HepG2 (cell line): Measurements from ENCODE around the gene FOXS1. TPM values are rescaled to one million over a fixed set of nuclear protein-coding genes. Genes with fewer than 3 reads are reported as not detected.

Experiments
- BCL6 ChIP-seq: IDR thresholded peaks from 2 replicates; pipeline ENCODE4 v1.6.1; 2016; ENCODE audit warnings: missing genetic modification reagents, missing compliant biosample characterization
- JUNB ChIP-seq: sonication (generic); formaldehyde crosslinking; IDR thresholded peaks from 2 replicates; pipeline ENCODE4 v1.8.0; 2022; ENCODE audit warnings: missing genetic modification reagents, mild to moderate bottlenecking, borderline replicate concordance
- KDM5A ChIP-seq: fragments of 200-600 bp; sonication (generic); IDR thresholded peaks from 2 replicates; pipeline ENCODE4 v1.7.0; 2018; ENCODE audit warnings: antibody characterized with exemption, mild to moderate bottlenecking, low read length, borderline replicate concordance
- KLF9 ChIP-seq: IDR thresholded peaks from 2 replicates; pipeline ENCODE4 v1.6.1; 2016; ENCODE audit warnings: low read depth
- MAF1 ChIP-seq: sonication (generic); formaldehyde crosslinking; IDR thresholded peaks from 2 replicates; pipeline ENCODE4 v1.5.0; 2020; ENCODE audit warnings: missing genetic modification reagents, borderline replicate concordance
- NBN ChIP-seq: fragments of 450-650 bp; conservative IDR thresholded peaks from 2 replicates; pipeline ENCODE4 v1.6.1; 2017
- SIN3A ChIP-seq: IDR thresholded peaks from 2 replicates; pipeline ENCODE4 v1.6.1; 2011; ENCODE audit warnings: low read depth, mild to moderate bottlenecking, control low read depth, low read length, borderline replicate concordance
- ZNF441 ChIP-seq: sonication (generic); formaldehyde crosslinking; IDR thresholded peaks from 2 replicates; pipeline ENCODE4 v1.7.0; 2021; ENCODE audit warnings: missing genetic modification reagents, borderline replicate concordance
- ZNF546 ChIP-seq: sonication (generic); formaldehyde crosslinking; conservative IDR thresholded peaks from 2 replicates; pipeline ENCODE4 v1.8.1; 2023; ENCODE audit warnings: mild to moderate bottlenecking, missing genetic modification reagents
- ZNF780A ChIP-seq: sonication (generic); formaldehyde crosslinking; IDR thresholded peaks from 2 replicates; pipeline ENCODE4 v1.8.0; 2022; ENCODE audit warnings: mild to moderate bottlenecking, missing genetic modification reagents, moderate library complexity
- polyA plus RNA-seq, 8 experiments: library from polyadenylated mRNA; depleted of rRNA in 3 of 8; stranded (reverse) in 7 of 8; unstranded in 1 of 8; fragments of >200 nt; fragmentation: Illumina TruSeq in 4 of 8; extraction: Trizol in 4 of 8; gene quantifications; 2 replicates each; pipeline versions ENCODE4 v1.2.1 to v1.2.3, GENCODE V29; 2011 to 2016; ENCODE audit warnings: low read depth in 4 of 8, missing spikeins in 1 of 8, mixed read lengths in 1 of 8; ENCODE audit not compliant: insufficient read depth in 1 of 8
- total RNA-seq, 5 experiments: library from RNA; depleted of rRNA; stranded (reverse); fragments of >200 nt; fragmentation: Illumina TruSeq; extraction: Trizol; gene quantifications; 2 replicates each; pipeline ENCODE4 v1.2.3, GENCODE V29; 2016; ENCODE audit warnings: low read depth in 1 of 5
- TF ChIP-seq, protein P1 (sequence below), 2 experiments: fragments of 450-650 bp in 1 of 2; sonication (generic) in 1 of 2; formaldehyde crosslinking in 1 of 2; IDR thresholded peaks; 2 replicates each; pipeline versions ENCODE4 v1.6.1 to v1.8.0; 2016 to 2022; ENCODE audit warnings: antibody characterized with exemption in 1 of 2, mild to moderate bottlenecking in 1 of 2, missing genetic modification reagents in 1 of 2
- TF ChIP-seq, protein P2 (sequence below): sonication (generic); formaldehyde crosslinking; IDR thresholded peaks from 2 replicates; pipeline ENCODE4 v1.8.1; 2023; ENCODE audit warnings: missing genetic modification reagents, inconsistent platforms, borderline replicate concordance
- TF ChIP-seq, protein P3 (sequence below): sonication (generic); formaldehyde crosslinking; IDR thresholded peaks from 2 replicates; pipeline ENCODE4 v1.8.0; 2022; ENCODE audit warnings: mild to moderate bottlenecking, missing genetic modification reagents, moderate library complexity
- TF ChIP-seq, protein P4 (sequence below): sonication (generic); formaldehyde crosslinking; IDR thresholded peaks from 2 replicates; pipeline ENCODE4 v1.5.0; 2020; ENCODE audit warnings: missing genetic modification reagents, mild to moderate bottlenecking, borderline replicate concordance
- TF ChIP-seq, protein P5 (sequence below): sonication (generic); formaldehyde crosslinking; IDR thresholded peaks from 2 replicates; pipeline ENCODE4 v1.4.0; 2020; ENCODE audit warnings: mild to moderate bottlenecking, missing genetic modification reagents, borderline replicate concordance

The FOXS1 gene
- total and polyA plus RNA-seq, 2 of the 13 experiments (the other 11 are each of a cell fraction or from before 2014, with no cell fraction given): not detected

DNA sequence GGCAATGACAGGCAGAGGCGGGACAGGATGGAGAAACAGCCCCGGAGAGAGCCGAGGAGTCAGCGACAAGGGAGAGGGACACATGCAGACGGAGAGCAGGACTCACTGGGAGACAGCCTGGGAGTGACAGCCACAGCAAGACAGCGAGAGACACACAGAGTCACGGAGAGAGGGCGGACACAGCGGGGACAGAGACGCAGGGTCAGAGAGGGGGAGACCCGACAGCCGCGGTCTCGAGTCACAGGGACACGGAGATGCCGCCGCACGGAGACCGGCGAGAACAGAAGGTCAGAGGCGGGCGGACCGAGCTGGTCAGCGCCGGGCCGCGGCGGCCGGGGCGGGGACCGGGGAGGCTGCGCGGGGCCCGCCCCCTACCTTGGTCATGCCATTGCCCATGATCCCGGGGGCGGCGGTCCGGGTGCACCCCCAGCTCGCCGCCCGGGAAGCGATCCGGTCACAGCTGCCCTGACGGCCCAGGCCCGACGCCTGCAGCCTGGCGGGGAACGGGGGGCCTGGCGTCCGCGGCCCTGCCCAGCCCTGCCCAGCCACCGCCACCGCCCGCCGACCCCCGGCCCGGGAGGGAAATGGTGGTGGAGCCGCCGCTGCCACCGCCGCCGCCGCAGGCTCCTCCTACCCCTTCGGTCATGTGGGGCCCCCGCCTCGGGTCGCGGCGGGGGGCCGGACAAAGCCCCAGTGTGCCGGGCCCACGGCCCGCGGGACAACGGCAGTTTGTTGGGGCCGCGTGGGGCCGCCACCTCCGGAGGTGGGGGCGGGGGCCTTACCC is 24.7 kb upstream of the FOXS1 start, which contains the start of the genes DUSP15 and TTLL9 (continued):
- TF ChIP-seq, protein P1, sequence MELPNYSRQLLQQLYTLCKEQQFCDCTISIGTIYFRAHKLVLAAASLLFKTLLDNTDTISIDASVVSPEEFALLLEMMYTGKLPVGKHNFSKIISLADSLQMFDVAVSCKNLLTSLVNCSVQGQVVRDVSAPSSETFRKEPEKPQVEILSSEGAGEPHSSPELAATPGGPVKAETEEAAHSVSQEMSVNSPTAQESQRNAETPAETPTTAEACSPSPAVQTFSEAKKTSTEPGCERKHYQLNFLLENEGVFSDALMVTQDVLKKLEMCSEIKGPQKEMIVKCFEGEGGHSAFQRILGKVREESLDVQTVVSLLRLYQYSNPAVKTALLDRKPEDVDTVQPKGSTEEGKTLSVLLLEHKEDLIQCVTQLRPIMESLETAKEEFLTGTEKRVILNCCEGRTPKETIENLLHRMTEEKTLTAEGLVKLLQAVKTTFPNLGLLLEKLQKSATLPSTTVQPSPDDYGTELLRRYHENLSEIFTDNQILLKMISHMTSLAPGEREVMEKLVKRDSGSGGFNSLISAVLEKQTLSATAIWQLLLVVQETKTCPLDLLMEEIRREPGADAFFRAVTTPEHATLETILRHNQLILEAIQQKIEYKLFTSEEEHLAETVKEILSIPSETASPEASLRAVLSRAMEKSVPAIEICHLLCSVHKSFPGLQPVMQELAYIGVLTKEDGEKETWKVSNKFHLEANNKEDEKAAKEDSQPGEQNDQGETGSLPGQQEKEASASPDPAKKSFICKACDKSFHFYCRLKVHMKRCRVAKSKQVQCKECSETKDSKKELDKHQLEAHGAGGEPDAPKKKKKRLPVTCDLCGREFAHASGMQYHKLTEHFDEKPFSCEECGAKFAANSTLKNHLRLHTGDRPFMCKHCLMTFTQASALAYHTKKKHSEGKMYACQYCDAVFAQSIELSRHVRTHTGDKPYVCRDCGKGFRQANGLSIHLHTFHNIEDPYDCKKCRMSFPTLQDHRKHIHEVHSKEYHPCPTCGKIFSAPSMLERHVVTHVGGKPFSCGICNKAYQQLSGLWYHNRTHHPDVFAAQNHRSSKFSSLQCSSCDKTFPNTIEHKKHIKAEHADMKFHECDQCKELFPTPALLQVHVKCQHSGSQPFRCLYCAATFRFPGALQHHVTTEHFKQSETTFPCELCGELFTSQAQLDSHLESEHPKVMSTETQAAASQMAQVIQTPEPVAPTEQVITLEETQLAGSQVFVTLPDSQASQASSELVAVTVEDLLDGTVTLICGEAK (IDR thresholded peaks at IDR 0.05): no peak
- TF ChIP-seq, protein P1 (CRISPR knock-in tag; IDR thresholded peaks at IDR 0.05): no peak
- TF ChIP-seq SIN3A: peak; percentile 24; the same call in 1 of the 2 replicates
- TF ChIP-seq MAF1 (CRISPR knock-in tag): no peak
- no peak for TF ChIP-seq JUNB
- no peak for TF ChIP-seq NBN
- TF ChIP-seq KDM5A: no peak
- no peak for TF ChIP-seq BCL6 (CRISPR knock-in tag)
- TF ChIP-seq, protein P2, sequence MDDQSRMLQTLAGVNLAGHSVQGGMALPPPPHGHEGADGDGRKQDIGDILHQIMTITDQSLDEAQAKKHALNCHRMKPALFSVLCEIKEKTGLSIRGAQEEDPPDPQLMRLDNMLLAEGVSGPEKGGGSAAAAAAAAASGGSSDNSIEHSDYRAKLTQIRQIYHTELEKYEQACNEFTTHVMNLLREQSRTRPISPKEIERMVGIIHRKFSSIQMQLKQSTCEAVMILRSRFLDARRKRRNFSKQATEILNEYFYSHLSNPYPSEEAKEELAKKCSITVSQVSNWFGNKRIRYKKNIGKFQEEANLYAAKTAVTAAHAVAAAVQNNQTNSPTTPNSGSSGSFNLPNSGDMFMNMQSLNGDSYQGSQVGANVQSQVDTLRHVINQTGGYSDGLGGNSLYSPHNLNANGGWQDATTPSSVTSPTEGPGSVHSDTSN: no peak
- TF ChIP-seq, protein P3, sequence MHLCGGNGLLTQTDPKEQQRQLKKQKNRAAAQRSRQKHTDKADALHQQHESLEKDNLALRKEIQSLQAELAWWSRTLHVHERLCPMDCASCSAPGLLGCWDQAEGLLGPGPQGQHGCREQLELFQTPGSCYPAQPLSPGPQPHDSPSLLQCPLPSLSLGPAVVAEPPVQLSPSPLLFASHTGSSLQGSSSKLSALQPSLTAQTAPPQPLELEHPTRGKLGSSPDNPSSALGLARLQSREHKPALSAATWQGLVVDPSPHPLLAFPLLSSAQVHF: 0 out of 2 replicates have a peak, but pooled peaks have one; percentile 40
- TF ChIP-seq ZNF441 (CRISPR knock-in tag): no peak
- 0 out of 2 replicates have a peak, but pooled peaks have one; percentile 39 for TF ChIP-seq ZNF546 (CRISPR knock-in tag)
- TF ChIP-seq, protein P4, sequence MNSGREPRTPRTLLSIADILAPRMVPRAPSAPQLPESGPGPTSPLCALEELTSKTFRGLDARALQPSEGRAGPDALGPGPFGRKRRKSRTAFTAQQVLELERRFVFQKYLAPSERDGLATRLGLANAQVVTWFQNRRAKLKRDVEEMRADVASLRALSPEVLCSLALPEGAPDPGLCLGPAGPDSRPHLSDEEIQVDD (CRISPR knock-in tag): 0 out of 2 replicates have a peak, but pooled peaks have one; percentile 74
- TF ChIP-seq, protein P5, sequence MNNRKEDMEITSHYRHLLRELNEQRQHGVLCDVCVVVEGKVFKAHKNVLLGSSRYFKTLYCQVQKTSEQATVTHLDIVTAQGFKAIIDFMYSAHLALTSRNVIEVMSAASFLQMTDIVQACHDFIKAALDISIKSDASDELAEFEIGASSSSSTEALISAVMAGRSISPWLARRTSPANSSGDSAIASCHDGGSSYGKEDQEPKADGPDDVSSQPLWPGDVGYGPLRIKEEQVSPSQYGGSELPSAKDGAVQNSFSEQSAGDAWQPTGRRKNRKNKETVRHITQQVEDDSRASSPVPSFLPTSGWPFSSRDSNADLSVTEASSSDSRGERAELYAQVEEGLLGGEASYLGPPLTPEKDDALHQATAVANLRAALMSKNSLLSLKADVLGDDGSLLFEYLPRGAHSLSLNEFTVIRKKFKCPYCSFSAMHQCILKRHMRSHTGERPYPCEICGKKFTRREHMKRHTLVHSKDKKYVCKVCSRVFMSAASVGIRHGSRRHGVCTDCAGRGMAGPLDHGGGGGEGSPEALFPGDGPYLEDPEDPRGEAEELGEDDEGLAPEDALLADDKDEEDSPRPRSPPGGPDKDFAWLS (CRISPR knock-in tag): no peak
- TF ChIP-seq ZNF780A (CRISPR knock-in tag): no peak
- TF ChIP-seq KLF9 (CRISPR knock-in tag): no peak
